PFSK-1 (cell line): Measurements from ENCODE around the gene NBPF12. TPM values are rescaled to one million over a fixed set of nuclear protein-coding genes. Genes with fewer than 3 reads are reported as not detected.
"Not testable (repeated sequence)": the region's sequence is repeated elsewhere in the genome, so short reads cannot be mapped to it uniquely, and the experiment has no call there.

ENCODE experiments used
- FOXP2 ChIP-seq: optimal IDR thresholded peaks from 2 replicates; pipeline ENCODE3; 2011; ENCODE audit warnings: borderline replicate concordance, control low read depth, inconsistent platforms; ENCODE audit not compliant: insufficient read depth; ENCODE audit errors: extremely low read length, extremely low read depth
- REST ChIP-seq, 2 experiments: IDR thresholded peaks; 2 replicates each; pipeline versions ENCODE4 v1.6.1 to v1.8.0; 2011 to 2012; ENCODE audit warnings: low read depth in 2 of 2, low read length in 2 of 2, control low read depth in 1 of 2, inconsistent platforms in 1 of 2, mild to moderate bottlenecking in 1 of 2, moderate library complexity in 1 of 2; ENCODE audit not compliant: insufficient read depth in 1 of 2
- SIN3A ChIP-seq: IDR thresholded peaks from 2 replicates; pipeline ENCODE4 v1.6.1; 2012; ENCODE audit warnings: mild to moderate bottlenecking, low read length, moderate library complexity, borderline replicate concordance; ENCODE audit not compliant: insufficient read depth
- TAF1 ChIP-seq: IDR thresholded peaks from 2 replicates; pipeline ENCODE4 v1.6.1; 2012; ENCODE audit warnings: low read length, control low read depth, borderline replicate concordance; ENCODE audit not compliant: insufficient read depth
- polyA plus RNA-seq: library from polyadenylated mRNA; unstranded; fragments of >200 nt; gene quantifications from one replicate; pipeline ENCODE4 v1.2.1, GENCODE V29; 2012; ENCODE audit warnings: low read depth, missing spikeins; ENCODE audit not compliant: insufficient read length

NBPF12 gene
- 3.3 TPM for polyA plus RNA-seq

GRCh38 chr1:146938242-146938902, at the start of gene NBPF12:
NBPF12 (plus strand) TSS chr1:146938324; CDS start chr1:146960144, 21,820 bp downstream.
- not testable (repeated sequence) for TF ChIP-seq TAF1; FOXP2; REST (IDR thresholded peaks at IDR 0.05; ENCODE audit: insufficient read depth in 1 of 2, low read depth in 2 of 2, low read length in 2 of 2)

- TF ChIP-seq REST (IDR thresholded peaks at IDR 0.05; ENCODE audit: insufficient read depth in 1 of 2, low read depth in 2 of 2, low read length in 2 of 2): no peak
- no peak for TF ChIP-seq FOXP2
- no peak for TF ChIP-seq SIN3A
Observed at GRCh38 chr1:147039916-147040315, 101.8 kb downstream of the NBPF12 start.
